Ammon's horn (tissue), 1 donor: ENCODE results near the gene PLXNA4.

Source experiments
- DNase-seq: peaks from one replicate; pipeline ENCODE4 v3.0.0-alpha.2; 2016; ENCODE audit warnings: low spot score

PLXNA4 gene

GRCh38 chr7:132149436-132150304, 426.6 kb downstream of the PLXNA4 start:
- peak; percentile 25 for DNase-seq

- DNase-seq: no peak
Observed at GRCh38 chr7:132148876-132149275, 427.4 kb downstream of the PLXNA4 start.

- DNase-seq: peak; percentile 88
Observed at GRCh38 chr7:132145466-132145865, 430.8 kb downstream of the PLXNA4 start.

GRCh38 chr7:132145063-132145462, 431.2 kb downstream of the PLXNA4 start:
- DNase-seq: no peak

GRCh38 chr7:132142006-132142405, 434.3 kb downstream of the PLXNA4 start:
- no peak for DNase-seq

GRCh38 chr7:132141109-132141508, 435.2 kb downstream of the PLXNA4 start:
- peak; percentile 16 for DNase-seq

- DNase-seq: no peak
Observed at GRCh38 chr7:132140341-132140740, 435.9 kb downstream of the PLXNA4 start.

- no peak for DNase-seq
Observed at GRCh38 chr7:132138817-132139216, 437.5 kb downstream of the PLXNA4 start.

- DNase-seq: no peak
Observed at GRCh38 chr7:132137681-132138080, 438.6 kb downstream of the PLXNA4 start.

GRCh38 chr7:132135746-132136385, 440.4 kb downstream of the PLXNA4 start:
- DNase-seq: no peak

GRCh38 chr7:132134814-132135445, 441.3 kb downstream of the PLXNA4 start:
- no peak for DNase-seq

GRCh38 chr7:132133501-132133900, 442.8 kb downstream of the PLXNA4 start:
- DNase-seq: no peak

GRCh38 chr7:132131196-132131595, 445.1 kb downstream of the PLXNA4 start:
- DNase-seq: no peak

GRCh38 chr7:132130497-132130896, 445.8 kb downstream of the PLXNA4 start:
- DNase-seq: no peak

- DNase-seq: no peak
Observed at GRCh38 chr7:132125872-132126595, 450.2 kb downstream of the PLXNA4 start.

- DNase-seq: peak; percentile 43
Observed at GRCh38 chr7:132125096-132125495, 451.2 kb downstream of the PLXNA4 start.

GRCh38 chr7:132124575-132124974, 451.7 kb downstream of the PLXNA4 start:
- DNase-seq: no peak

GRCh38 chr7:132123773-132124172, 452.5 kb downstream of the PLXNA4 start:
- DNase-seq: no peak

GRCh38 chr7:132122901-132123300, 453.4 kb downstream of the PLXNA4 start:
- no peak for DNase-seq

GRCh38 chr7:132121987-132122386, 454.3 kb downstream of the PLXNA4 start:
- no peak for DNase-seq

- DNase-seq: no peak
Observed at GRCh38 chr7:132118641-132119040, 457.6 kb downstream of the PLXNA4 start.

GRCh38 chr7:132117636-132118035, 458.6 kb downstream of the PLXNA4 start:
- DNase-seq: no peak
